HG03135 (cell line): ENCODE results near the gene AOAH.
A peak's percentile ranks its signal among the peaks of the same experiment; 100 is the strongest.
"Not testable (repeated sequence)": the region's sequence is repeated elsewhere in the genome, so short reads cannot be mapped to it uniquely, and the experiment has no call there.

ENCODE experiments used
- ATAC-seq: cut with Tn5 transposase; IDR thresholded peaks from one replicate; pipeline ENCODE4 v1.9.1; 2021; ENCODE audit warnings: mild to moderate bottlenecking, moderate library complexity; ENCODE audit not compliant: unreplicated experiment

AOAH gene

DNA sequence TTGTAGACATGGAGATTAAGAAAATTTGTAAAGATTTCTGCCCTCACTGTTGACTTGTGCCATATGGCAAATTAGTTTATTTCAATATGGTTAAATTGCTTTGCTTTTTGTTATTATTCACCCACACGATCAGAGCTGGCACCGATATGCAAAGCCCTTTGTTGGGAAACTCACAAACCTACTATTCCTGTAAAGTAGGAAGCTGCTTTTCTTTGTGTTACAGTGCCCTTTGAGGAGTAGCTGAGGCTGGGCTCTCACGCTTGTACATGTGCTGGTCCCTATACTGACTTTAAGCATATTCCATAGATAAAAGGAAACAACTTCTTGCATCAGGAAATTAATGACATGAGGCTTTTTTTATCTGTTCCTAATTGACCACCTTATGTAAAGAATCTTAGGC is 17.6 kb upstream of the AOAH start:
- no peak for ATAC-seq

DNA sequence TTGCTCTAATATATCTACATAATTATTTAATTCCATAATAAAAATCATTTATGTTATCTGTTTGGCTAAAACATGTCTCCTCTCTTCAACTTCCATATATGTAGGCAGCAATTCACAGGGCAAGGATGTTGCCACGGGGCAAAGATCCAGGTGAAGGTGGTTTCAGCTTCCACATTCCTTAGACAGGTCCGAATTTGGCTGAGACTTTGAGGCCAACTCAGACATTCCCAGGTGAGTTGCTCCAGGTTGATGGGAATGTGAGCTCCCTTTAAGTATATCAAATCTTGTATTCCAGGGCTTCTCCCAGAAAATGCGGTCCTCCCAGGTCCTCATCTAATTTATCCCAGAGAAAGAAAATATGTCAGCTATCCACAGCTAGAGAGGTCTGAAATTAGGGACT is 15.1 kb upstream of the AOAH start:
- no peak for ATAC-seq

DNA sequence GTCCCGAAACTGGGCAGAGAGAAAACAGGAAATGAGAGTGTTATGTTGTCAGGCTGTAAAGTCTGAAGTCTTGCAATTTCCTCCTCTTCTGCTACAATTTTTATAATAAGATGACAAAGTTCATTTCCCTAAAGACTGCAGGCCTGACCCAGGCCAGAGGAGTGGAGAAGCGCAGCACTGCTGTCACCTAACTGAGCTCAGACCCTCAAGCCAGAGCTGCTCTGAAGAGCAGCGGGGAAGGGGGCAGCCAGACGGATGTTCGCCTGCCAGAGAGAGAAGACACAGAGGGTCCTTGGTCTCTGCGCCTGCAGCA is 12.6 kb upstream of the AOAH start:
- peak; percentile 88 for ATAC-seq

DNA sequence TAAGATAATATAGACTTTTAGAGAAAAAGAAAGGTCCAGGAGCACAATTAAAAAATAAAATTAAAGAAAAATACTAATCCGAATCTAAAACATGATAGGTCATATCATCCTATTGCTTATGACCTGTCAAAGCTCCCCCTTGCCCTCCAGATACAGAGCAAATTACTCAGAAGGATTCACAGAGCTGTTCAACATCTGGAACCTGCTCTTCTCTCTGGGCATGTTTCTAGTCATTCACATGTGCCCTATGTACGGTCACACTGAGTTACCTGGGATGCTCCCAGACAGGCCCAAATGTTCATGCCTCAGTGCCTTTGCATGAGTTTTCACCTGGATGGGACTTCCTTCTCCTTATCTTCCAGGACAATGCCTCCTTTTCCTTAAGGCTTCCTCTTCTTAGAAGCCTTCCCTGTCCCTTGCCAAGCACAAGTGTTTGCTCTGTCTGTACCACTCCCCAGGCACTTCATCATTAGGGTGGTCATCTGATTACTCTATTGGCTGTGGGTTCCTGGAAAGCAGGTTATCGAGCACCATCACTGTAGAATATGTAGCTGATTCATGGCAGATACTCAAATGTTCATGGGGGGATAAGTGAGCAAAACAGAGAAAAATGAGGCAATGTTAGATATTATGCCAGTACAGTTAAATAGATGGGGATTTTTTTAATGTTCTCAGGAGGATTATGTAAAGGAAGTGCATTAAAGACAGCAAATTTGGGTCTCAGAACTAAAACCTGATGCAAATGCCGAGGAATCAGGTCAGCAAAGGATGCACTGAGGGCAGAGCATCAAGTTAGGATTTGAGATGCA is 12.0 kb upstream of the AOAH start:
- peak; percentile 28 for ATAC-seq

DNA sequence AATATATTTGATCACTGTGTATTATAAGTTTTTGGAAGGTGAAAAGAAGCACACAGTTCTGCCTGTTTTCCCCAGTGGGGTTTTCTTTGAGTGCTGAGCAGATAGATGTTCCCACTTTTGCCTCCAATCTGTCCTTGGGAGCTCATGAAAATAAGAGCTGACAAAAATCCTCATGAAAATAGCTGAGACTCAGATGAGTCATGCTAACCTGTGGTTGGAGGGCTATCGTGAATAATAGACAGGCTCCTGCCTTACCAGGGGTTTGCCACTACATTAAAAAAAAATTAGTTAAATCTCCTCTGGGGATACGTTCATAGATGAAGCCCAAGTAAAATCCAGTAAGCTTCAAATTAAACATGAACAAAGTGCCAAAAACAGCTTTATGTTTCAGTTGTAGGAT is 10.9 kb upstream of the AOAH start:
- no peak for ATAC-seq

DNA sequence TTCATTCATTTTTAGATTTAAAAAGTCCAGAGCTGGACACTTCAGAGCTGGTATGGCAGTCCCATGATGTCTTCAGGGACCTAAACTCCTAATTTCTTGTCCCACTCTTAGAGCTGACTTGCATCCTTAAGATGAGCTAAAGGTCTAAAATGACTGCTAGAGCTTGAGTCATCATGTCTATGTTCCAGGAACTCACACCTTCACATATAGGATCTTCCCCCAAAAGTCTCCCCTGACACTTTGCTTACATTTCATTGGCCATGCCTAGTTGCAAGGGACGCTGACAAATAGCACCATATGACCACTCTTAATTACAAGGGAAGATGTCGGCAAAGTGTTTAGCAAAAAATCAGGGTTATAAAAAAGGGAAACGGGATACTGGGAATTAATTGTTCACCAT is 10.4 kb upstream of the AOAH start:
- no peak for ATAC-seq

DNA sequence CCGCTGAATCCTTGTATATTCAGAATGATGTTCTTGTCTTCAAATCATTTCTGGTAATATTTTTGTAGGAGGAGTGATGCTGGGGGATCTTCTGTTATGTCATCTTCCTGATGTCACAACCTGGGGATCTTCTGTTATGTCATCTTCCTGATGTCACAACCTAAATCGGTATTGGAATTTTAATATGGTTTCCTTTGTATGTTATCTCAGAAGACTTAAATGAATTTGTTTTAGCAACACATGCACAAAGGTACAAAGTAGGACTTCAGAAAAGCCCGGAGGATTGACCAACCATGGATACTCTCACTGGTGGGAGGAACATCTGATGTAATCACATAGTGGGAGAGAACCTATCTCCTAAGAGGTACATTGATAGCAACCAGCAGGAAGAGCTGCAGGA is 9.1 kb upstream of the AOAH start:
- no peak for ATAC-seq

DNA sequence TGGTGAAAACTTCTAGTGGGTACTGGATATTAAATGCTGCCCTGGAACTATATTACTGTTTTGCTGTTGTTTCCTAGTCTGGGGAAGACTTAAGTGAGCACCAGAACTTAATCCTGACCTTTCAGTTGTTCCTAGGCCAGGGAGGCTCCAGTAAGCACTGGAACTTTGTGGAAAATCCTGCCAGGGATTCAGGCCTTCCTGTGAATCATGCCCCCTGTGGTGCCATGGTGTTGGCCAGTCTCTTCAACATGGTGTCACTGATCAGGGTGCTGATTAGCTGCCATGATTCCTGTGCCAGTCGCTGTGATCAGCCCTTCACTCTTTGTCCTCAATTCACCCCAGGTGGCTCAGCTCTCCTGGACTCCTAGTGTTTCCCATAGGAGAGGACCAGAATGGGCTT is 8.5 kb upstream of the AOAH start:
- no peak for ATAC-seq

DNA sequence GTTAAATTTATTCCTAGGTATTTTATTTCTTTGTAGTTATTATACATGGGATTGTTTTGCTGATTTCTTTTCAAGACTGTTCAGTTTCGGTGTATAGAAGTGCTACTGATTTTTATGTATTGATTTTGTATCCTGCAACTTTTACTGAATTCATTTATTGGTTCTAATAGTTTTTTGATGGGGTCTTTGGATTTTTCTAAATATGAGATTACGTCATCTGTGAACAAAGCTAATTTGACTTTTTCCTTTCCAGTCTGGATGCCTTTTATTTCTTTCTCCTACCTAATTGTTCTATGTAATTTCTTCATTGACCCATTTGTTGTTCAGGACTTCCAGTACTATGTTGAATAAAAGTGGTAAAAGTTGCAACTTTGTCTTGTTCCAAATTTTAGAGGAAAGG is 5.8 kb upstream of the AOAH start:
- ATAC-seq, result no peak

DNA sequence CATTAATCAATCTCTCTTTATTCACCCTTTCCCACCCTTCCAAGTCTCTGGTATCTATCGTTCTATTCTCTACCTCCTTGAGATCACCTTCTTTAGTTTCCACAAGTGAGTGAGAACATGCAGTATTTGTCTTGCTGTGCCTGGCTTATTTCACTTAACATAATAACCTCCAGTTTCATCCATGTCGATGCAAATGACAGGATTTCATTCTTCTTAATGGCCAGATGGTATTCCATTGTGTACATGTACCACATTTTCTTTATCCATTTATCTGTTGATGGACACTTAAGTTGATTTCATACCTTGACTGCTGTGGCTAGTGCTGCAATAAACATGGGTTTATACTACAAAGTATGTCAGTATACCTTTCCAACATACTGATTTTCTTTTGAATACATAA is 3.8 kb upstream of the AOAH start:
- ATAC-seq, result no peak

DNA sequence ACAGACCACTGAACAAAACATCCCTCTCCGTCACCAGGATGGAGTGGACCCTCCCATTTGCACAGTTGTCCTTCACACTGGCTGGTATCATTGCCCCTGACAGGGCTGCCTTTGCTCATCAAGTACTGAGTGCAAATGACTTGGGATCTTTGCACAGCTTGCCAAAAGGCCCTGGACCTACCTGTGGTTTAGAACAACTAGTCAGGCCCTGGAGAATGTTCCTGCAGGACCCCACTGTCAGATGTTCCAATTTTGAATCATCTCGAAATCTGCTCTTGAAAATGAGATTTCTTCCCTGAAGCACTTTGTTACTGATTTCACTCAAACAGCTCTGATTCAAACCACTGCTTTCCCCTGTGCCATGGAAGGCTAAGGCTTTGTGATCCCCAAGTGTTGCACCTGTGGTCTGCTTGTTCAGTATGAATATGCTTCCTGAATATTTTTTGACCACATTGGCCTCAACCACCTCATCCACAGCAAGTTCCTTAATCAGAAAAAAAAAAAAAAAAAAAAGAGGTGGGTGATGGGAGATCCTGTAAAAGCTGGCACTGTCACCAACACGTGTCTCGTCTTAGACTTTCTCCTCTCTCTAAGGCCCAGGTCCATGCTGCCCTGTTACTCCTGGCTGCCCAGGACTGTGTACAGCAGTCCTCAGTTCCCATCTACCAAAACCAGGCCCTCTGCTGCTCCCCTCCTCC is 2.7 kb upstream of the AOAH start:
- no peak for ATAC-seq

DNA sequence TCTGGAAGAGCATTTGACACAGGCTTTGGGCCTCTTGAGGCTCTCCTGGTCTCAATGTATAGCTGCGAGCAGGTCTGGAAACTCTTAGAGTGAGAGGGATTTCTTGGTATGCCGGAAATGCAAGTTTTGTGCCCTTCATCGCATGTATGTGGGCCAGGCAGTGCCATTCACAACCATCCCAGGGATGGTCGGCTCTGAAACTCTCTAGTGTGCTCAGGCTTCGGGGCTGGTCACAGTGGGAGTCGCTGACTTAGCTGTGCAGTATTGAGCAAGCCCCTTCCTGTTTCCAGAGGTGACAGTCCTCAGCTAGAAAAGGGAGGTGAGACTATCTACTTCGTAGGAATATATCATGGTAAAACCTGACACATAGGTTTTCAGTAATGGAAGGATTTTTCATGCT is 2.0 kb upstream of the AOAH start:
- no peak for ATAC-seq

DNA sequence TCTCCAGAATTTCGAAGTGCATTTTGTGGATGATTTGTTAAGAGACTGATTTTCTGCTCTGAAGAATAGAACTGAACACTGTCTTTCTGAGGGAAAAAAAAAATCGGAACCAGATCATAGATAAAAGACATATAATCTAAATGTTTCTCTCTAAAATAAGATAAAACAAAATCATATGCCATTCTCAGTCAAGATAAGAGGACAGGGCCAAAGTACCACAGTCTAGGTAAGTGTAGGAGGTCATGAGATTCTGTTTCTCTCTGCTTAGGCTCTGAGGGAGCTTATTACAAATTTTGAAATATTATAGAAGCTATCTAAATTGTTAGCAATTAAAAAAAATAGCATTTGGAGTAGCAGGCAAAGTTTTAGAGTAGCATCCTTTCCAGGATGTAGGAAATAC is 702 bp upstream of the AOAH start:
- no peak for ATAC-seq

DNA sequence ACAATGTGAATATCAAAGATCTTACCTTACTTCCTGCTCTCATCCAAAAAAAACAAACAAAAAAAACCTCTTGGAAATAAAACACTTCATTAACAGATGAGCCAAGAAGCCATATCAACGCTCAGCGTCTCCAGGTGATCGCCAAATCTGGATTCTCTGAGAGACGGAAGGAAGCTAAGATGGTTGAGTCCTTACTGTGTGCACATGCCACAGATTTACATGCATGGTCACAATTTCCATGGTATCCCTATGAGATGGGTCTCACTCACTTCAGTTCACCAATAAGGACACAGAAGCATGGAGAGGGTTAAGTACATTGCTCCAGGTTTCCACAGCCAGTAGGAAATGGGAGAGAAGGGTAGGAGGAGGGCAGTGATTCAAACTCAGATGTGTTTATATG is 1.0 kb downstream of the AOAH start:
- no peak for ATAC-seq

DNA sequence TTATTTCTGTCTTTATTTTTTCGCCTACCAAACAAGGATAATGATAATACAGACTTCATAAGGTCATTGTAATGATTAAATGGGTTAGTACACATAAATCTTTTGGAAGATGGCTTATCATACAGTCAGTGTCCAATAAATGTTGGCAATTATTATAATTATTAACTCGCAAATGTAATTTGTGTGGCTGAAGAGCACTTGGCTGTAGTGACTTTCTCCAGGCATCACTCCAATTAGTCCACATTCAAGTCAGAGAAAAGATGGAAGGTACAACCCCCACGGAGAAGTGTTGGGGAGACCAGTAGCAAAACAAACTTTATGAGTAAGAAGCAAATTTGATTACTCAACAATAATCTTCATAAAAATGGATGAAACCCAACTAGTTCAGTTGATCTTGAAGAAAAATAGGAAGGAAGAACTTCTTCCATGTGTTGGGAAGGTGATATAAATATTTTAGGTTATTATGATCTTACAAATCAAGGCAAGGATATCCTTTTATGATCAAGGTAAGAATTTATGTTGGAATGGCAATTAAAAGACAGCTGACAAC is 5.1 kb downstream of the AOAH start:
- no peak for ATAC-seq

DNA sequence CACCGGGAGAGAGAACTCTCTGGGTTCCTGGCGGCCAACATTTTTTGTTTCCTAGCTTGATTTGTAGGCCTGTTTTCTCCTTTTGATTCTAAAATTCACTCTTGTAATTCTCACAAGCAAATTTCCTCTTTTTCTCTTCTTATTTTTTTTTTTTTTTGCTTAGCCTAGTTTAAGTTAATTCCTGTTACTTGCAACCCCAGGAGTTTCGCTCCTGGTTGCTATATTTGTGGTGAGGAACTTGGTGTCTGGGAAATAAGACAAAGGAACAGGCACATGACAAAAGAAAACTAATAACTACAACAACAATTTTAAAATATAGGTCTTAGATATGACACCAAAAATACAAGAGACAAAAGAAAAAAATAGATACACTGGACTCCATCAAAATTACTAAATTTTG is 6.7 kb downstream of the AOAH start:
- ATAC-seq, result no peak

DNA sequence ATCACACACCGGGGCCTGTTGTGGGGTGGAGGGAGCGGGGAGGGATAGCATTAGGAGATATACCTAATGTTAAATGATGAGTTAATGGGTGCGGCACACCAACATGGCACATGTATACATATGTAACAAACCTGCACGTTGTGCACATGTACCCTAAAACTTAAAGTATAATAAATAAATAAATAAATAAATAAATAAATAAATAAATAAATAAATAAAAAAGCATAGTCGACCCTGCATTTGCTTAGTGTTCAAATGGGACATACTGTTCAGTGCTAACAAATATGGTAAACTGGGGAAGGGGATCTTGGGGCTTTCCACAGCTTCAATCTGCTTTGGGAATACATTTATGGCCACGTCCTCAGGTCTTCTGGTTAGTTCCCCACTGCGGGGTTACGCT is 7.5 kb downstream of the AOAH start:
- not testable (repeated sequence) for ATAC-seq

DNA sequence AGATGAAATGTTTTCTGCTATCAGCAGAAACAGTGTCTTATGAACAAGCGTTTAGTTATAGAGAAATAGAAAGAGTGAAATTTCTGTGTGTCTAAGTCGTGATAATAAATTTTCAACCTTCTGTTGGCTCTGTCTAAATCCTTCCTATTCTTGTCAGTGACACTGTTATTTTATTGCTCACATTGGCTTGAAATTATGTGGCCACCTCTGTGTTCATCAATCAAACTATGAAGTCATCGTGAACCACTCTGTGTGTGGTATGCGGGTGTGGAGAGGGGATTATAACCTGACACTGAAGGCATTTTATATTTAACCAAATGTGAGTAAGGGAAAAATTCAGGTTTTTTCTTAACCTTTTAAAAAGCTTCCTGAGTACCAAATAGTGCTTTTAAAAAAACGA is 12.3 kb downstream of the AOAH start:
- no peak for ATAC-seq

DNA sequence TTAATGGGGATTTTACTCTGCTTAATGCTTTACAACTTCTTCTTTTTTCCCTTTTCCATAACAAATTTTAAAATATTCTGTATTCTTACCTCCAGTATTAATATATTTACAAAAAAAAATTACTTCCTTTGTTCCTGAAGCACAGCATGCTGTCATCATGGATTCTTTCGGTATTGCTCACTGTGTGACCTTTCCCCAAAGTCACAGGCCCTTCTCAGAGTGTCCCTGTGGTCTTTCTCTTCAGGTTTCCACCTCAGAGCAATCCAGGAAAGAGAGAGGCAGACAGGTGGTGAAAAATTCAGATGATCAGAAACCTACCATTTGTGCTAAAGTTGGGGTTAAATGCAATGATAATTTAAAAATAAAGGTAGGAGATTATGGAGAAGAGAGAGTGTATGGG is 13.0 kb downstream of the AOAH start:
- ATAC-seq, result no peak

DNA sequence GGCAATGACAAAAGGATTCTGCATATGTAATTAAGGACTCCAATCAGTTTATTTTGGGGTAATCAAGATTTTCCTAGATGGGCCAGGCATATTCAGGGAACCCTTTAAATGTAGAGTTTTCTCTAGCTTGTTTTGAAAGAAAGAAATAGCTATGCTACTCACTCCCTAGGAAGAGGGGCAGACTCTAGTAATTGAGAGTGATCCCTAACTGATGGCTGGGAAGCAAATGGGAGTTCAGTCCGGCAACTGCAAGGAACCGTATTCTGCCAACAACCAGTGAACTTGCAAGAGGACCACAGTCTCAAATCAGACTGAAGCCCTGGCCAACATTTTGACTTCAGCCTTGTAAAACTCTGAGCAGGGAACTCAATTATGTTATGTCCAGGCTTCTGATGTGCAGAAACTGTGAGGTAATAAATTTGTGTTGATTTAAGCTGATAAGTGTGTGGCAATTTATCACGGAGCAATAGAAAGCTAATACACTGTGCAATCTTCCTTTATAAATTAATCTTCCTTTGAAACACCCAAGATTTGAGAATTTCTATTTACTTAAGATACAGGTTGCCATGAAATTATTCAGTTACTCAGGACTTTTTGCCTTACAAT is 14.0 kb downstream of the AOAH start:
- ATAC-seq, result no peak

DNA sequence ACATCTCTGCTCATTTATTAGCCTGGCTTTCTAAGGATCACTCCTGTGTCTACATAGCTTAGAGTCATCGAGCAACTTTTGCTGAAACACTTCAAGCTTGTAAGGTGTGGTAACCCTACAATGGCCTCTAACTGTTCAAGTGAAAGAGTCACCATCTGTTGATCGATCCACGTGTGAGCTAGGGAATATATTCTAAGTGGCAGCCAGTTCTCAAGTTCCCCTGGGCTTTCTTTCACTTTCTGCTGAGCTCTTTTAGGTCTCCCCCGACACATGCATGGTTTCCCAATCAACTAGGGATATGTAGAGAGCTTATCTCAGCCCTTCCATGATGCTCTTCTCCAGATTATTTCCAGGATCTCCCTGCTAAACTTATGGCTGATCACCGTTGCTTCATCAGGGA is 15.5 kb downstream of the AOAH start:
- ATAC-seq, result no peak

DNA sequence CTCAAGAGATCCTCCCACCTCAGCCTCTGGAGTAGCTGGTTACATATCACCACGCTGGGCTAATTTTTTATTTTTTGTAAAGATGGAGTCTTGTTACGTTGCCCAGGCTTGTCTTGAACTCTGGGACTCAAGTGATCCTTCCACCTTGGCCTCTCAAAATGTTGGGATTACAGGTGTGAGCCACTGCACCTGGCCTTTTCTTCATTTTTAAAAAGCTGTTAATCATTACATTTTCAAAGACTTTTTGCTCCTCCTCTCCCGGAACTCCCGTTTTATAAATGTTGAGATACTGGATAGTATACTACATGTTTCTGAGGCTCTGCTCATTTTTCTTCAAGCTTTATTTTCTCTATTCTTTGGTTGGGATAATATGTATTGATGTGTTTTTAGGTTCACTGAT is 16.4 kb downstream of the AOAH start:
- ATAC-seq, result no peak
